ENCODE data around the gene C9orf72. TPM values are rescaled to one million over a fixed set of nuclear protein-coding genes. Genes with fewer than 3 reads are reported as not detected.

Gene C9orf72
- total and polyA plus RNA-seq, 9 of the 15 experiments (the other 6 are each of a cell fraction or from before 2014, with no cell fraction given), result 2.3 to 7.3 (median 4.1) TPM

DNA sequence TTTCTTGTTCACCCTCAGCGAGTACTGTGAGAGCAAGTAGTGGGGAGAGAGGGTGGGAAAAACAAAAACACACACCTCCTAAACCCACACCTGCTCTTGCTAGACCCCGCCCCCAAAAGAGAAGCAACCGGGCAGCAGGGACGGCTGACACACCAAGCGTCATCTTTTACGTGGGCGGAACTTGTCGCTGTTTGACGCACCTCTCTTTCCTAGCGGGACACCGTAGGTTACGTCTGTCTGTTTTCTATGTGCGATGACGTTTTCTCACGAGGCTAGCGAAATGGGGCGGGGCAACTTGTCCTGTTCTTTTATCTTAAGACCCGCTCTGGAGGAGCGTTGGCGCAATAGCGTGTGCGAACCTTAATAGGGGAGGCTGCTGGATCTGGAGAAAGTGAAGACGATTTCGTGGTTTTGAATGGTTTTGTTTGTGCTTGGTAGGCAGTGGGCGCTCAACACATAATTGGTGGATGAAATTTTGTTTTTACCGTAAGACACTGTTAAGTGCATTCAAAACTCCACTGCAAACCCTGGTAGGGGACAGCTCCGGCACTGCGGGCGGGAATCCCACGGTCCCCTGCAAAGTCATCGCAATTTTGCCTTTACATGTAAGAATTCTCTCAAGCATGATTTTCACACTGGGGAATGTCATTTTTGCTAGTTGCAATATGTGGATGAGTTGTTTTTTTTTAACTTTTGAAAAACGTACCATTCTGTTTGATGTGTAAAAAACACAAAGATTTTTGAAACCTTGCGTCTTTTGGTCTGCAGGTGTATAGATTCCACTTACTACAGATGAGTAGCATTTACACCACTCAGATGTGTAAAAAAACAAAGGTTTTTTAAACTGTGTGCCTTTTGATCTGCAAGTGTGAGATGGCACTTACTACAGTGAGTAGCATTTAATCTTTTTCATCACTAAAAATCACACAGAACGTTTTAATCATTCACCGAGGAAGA lies 631 bp upstream of the C9orf72 start (continued):
- TF ChIP-seq, protein P1, sequence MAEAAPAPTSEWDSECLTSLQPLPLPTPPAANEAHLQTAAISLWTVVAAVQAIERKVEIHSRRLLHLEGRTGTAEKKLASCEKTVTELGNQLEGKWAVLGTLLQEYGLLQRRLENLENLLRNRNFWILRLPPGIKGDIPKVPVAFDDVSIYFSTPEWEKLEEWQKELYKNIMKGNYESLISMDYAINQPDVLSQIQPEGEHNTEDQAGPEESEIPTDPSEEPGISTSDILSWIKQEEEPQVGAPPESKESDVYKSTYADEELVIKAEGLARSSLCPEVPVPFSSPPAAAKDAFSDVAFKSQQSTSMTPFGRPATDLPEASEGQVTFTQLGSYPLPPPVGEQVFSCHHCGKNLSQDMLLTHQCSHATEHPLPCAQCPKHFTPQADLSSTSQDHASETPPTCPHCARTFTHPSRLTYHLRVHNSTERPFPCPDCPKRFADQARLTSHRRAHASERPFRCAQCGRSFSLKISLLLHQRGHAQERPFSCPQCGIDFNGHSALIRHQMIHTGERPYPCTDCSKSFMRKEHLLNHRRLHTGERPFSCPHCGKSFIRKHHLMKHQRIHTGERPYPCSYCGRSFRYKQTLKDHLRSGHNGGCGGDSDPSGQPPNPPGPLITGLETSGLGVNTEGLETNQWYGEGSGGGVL (CRISPR knock-in tag; IDR thresholded peaks at IDR 0.05), result no peak
- TF ChIP-seq, protein P2, sequence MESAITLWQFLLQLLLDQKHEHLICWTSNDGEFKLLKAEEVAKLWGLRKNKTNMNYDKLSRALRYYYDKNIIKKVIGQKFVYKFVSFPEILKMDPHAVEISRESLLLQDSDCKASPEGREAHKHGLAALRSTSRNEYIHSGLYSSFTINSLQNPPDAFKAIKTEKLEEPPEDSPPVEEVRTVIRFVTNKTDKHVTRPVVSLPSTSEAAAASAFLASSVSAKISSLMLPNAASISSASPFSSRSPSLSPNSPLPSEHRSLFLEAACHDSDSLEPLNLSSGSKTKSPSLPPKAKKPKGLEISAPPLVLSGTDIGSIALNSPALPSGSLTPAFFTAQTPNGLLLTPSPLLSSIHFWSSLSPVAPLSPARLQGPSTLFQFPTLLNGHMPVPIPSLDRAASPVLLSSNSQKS (CRISPR knock-in tag; IDR thresholded peaks at IDR 0.05), result no peak
- 0 out of 2 replicates have a peak, but pooled peaks have one; percentile 61 for TF ChIP-seq ELF2 (CRISPR knock-in tag; IDR thresholded peaks at IDR 0.05)
- TF ChIP-seq, protein P3, sequence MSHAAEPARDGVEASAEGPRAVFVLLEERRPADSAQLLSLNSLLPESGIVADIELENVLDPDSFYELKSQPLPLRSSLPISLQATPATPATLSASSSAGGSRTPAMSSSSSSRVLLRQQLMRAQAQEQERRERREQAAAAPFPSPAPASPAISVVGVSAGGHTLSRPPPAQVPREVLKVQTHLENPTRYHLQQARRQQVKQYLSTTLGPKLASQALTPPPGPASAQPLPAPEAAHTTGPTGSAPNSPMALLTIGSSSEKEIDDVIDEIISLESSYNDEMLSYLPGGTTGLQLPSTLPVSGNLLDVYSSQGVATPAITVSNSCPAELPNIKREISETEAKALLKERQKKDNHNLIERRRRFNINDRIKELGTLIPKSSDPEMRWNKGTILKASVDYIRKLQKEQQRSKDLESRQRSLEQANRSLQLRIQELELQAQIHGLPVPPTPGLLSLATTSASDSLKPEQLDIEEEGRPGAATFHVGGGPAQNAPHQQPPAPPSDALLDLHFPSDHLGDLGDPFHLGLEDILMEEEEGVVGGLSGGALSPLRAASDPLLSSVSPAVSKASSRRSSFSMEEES (CRISPR knock-in tag; IDR thresholded peaks at IDR 0.05), result no peak
- no peak for TF ChIP-seq BMI1 (IDR thresholded peaks at IDR 0.05; ENCODE audit: low read length)
- TF ChIP-seq NFE2 (IDR thresholded peaks at IDR 0.05; ENCODE audit: low read depth), result no peak
- TF ChIP-seq, protein P4, sequence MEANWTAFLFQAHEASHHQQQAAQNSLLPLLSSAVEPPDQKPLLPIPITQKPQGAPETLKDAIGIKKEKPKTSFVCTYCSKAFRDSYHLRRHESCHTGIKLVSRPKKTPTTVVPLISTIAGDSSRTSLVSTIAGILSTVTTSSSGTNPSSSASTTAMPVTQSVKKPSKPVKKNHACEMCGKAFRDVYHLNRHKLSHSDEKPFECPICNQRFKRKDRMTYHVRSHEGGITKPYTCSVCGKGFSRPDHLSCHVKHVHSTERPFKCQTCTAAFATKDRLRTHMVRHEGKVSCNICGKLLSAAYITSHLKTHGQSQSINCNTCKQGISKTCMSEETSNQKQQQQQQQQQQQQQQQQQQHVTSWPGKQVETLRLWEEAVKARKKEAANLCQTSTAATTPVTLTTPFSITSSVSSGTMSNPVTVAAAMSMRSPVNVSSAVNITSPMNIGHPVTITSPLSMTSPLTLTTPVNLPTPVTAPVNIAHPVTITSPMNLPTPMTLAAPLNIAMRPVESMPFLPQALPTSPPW (CRISPR knock-in tag; IDR thresholded peaks at IDR 0.05), result no peak
- TF ChIP-seq NEUROD1 (IDR thresholded peaks at IDR 0.05; ENCODE audit: borderline replicate concordance, low read depth, low read length, partially characterized antibody), result no peak
- TF ChIP-seq HMG20B (CRISPR knock-in tag; IDR thresholded peaks at IDR 0.05), result no peak
- TF ChIP-seq, protein P5, sequence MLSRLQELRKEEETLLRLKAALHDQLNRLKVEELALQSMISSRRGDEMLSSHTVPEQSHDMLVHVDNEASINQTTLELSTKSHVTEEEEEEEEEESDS (CRISPR knock-in tag; IDR thresholded peaks at IDR 0.05), result no peak
- no peak for TF ChIP-seq SPI1 (IDR thresholded peaks at IDR 0.05; ENCODE audit: borderline replicate concordance, low read depth, low read length)
- no peak for TF ChIP-seq FOXA1 (IDR thresholded peaks at IDR 0.05; ENCODE audit: borderline replicate concordance)
- no peak for TF ChIP-seq STAT5B (CRISPR knock-in tag; IDR thresholded peaks at IDR 0.05)
- TF ChIP-seq, protein P6, sequence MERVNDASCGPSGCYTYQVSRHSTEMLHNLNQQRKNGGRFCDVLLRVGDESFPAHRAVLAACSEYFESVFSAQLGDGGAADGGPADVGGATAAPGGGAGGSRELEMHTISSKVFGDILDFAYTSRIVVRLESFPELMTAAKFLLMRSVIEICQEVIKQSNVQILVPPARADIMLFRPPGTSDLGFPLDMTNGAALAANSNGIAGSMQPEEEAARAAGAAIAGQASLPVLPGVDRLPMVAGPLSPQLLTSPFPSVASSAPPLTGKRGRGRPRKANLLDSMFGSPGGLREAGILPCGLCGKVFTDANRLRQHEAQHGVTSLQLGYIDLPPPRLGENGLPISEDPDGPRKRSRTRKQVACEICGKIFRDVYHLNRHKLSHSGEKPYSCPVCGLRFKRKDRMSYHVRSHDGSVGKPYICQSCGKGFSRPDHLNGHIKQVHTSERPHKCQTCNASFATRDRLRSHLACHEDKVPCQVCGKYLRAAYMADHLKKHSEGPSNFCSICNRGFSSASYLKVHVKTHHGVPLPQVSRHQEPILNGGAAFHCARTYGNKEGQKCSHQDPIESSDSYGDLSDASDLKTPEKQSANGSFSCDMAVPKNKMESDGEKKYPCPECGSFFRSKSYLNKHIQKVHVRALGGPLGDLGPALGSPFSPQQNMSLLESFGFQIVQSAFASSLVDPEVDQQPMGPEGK (CRISPR knock-in tag; IDR thresholded peaks at IDR 0.05; ENCODE audit: borderline replicate concordance), result no peak
- no peak for TF ChIP-seq SIN3B (IDR thresholded peaks at IDR 0.05; ENCODE audit: low read depth)

Measured in K562 (cell line).